ENCODE data around the gene HPD. TPM values are rescaled to one million over a fixed set of nuclear protein-coding genes. Genes with fewer than 3 reads are reported as not detected.

Gene HPD
- total RNA-seq (2021): 0.39 to 0.48 TPM (median 0.44 TPM) in 3 replicates
- Bru-seq, nascent RNA: percentile 6 among the genes with signal in this experiment
- long read RNA-seq, experiment 1, partial matches to known transcripts: 0 of 2 reads
- long read RNA-seq, experiment 1, other reads (novel, unspliced or antisense): 0 of 2 reads
- long read RNA-seq, experiment 2: 0 reads
- long read RNA-seq, experiment 3, partial matches to known transcripts: 0 of 2 reads
- long read RNA-seq, experiment 3, other reads (novel, unspliced or antisense): 0 of 2 reads

DNA sequence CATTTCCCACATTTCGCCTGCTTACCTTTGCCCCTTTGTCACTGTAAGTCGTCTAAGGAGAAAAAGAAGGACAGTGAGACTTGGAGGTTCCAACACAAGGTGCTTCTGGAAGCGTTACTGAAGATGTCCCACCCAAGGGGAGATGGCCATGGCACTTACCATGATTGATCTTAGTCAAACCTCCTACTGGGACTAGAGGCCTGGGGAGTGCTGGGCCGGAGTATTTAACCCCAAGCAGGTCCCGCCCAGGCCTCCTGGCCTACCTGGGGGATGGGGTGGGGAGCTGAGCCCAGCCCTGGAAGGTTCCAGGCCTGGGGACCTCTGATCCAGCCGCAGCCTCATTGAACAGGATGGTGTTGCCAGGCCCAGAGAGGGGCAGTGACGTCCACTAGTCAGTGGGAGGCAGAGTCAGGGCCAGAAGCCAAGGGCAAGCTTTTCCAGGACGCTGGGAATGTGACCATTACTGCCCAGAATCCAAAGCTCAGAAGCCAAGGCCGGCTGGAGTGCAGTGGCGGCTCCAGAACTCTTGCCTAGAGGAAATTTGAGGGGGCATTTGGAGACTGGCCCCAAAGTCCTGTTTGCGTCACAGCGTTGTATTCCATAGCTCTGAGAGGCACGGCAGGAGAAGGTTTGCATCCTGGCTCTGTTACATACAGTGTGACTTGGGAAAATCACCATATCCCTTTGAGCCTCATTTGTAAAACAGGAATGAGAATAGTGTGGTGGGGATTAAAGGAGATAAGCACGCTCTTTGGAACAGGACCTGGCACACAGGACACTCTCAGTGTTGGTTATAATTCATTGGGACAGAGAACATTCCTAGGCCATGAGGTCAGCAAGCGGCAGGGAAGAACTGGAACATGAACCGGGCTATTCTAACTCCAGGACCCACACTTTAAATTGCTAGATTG is at the start of gene HPD:
Gene HPD, minus strand, starts transcription at position 198 of the 911 bp plus-strand sequence. Its CDS starts 36 bp downstream, at position 162.
- H3K27me3 Mint-ChIP-seq (ENCODE audit: low read depth): no peaks in the 10 kb centered on the region
- peaks cover 15% of the 10 kb centered on the region for H3K4me1 Mint-ChIP-seq
- no peak for TF ChIP-seq IRF1 (CRISPR knock-in tag; IDR thresholded peaks at IDR 0.05)
- TF ChIP-seq, protein P1, sequence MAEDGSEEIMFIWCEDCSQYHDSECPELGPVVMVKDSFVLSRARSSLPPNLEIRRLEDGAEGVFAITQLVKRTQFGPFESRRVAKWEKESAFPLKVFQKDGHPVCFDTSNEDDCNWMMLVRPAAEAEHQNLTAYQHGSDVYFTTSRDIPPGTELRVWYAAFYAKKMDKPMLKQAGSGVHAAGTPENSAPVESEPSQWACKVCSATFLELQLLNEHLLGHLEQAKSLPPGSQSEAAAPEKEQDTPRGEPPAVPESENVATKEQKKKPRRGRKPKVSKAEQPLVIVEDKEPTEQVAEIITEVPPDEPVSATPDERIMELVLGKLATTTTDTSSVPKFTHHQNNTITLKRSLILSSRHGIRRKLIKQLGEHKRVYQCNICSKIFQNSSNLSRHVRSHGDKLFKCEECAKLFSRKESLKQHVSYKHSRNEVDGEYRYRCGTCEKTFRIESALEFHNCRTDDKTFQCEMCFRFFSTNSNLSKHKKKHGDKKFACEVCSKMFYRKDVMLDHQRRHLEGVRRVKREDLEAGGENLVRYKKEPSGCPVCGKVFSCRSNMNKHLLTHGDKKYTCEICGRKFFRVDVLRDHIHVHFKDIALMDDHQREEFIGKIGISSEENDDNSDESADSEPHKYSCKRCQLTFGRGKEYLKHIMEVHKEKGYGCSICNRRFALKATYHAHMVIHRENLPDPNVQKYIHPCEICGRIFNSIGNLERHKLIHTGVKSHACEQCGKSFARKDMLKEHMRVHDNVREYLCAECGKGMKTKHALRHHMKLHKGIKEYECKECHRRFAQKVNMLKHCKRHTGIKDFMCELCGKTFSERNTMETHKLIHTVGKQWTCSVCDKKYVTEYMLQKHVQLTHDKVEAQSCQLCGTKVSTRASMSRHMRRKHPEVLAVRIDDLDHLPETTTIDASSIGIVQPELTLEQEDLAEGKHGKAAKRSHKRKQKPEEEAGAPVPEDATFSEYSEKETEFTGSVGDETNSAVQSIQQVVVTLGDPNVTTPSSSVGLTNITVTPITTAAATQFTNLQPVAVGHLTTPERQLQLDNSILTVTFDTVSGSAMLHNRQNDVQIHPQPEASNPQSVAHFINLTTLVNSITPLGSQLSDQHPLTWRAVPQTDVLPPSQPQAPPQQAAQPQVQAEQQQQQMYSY (CRISPR knock-in tag; IDR thresholded peaks at IDR 0.05): peak; percentile 73
- DNase-seq (ENCODE audit: low spot score) (peak; percentile 18), ATAC-seq (peak; percentile 62)
- no peak within 1 kb of the TSS for H3K4me3 Mint-ChIP-seq
- CTCF ChIA-PET: interaction anchor here (1.2 to 1.8 kb wide), 2 partner anchors 47 to 64 kb away, joined by 6 read pairs; no protein-coding TSS in a partner anchor
- no peaks in the 10 kb centered on the region for H3K36me3 Mint-ChIP-seq
- no peaks in the 10 kb centered on the region for H3K9me3 Mint-ChIP-seq
- POLR2A ChIA-PET: no interaction called here
- H3K27ac Mint-ChIP-seq: peak within 1 kb of the TSS; percentile 37

DNA sequence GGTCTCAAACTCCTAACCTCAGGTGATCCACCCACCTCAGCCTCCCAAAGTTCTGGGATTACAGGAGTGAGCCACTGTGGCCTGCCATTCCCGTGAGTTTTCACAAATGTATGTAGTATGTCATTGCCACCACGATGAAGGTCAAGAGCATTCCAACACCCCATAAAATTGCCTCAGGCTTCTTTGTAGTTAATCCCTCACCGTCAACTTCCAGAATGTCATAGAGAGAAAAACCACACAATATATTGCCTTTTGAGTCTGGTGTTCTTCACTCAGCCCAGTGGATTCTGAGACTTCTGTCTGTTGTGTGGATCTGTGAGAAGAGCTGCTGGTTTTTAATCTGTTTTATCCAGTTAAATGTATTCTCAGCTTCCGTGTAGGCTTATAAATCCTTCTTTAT is 47.1 kb upstream of the HPD start:
- ATAC-seq (no peak), DNase-seq (ENCODE audit: low spot score) (no peak)
- Mint-ChIP-seq H3K36me3 (peaks cover 42% of the 10 kb centered on the region), H3K27ac (no peak overlapping the region), H3K9me3 (no peaks in the 10 kb centered on the region), H3K4me3 (no peak overlapping the region), H3K4me1 (no peaks in the 10 kb centered on the region), H3K27me3 (ENCODE audit: low read depth) (no peaks in the 10 kb centered on the region)
- ChIA-PET POLR2A (no interaction called here), CTCF (no interaction called here)
- TF ChIP-seq ZNF219 (CRISPR knock-in tag; IDR thresholded peaks at IDR 0.05; ENCODE audit: borderline replicate concordance): no peak
- no peak for TF ChIP-seq NFE2L1 (CRISPR knock-in tag; IDR thresholded peaks at IDR 0.05)
- no peak for TF ChIP-seq HMGA2 (CRISPR knock-in tag; IDR thresholded peaks at IDR 0.05)
- TF ChIP-seq, protein P2, sequence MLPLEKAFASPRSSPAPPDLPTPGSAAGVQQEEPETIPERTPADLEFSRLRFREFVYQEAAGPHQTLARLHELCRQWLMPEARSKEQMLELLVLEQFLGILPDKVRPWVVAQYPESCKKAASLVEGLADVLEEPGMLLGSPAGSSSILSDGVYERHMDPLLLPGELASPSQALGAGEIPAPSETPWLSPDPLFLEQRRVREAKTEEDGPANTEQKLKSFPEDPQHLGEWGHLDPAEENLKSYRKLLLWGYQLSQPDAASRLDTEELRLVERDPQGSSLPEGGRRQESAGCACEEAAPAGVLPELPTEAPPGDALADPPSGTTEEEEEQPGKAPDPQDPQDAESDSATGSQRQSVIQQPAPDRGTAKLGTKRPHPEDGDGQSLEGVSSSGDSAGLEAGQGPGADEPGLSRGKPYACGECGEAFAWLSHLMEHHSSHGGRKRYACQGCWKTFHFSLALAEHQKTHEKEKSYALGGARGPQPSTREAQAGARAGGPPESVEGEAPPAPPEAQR (CRISPR knock-in tag; IDR thresholded peaks at IDR 0.05): no peak
- no peak for TF ChIP-seq PRRX2 (CRISPR knock-in tag; IDR thresholded peaks at IDR 0.05)
- TF ChIP-seq, protein P3, sequence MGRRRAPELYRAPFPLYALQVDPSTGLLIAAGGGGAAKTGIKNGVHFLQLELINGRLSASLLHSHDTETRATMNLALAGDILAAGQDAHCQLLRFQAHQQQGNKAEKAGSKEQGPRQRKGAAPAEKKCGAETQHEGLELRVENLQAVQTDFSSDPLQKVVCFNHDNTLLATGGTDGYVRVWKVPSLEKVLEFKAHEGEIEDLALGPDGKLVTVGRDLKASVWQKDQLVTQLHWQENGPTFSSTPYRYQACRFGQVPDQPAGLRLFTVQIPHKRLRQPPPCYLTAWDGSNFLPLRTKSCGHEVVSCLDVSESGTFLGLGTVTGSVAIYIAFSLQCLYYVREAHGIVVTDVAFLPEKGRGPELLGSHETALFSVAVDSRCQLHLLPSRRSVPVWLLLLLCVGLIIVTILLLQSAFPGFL (CRISPR knock-in tag; IDR thresholded peaks at IDR 0.05; ENCODE audit: borderline replicate concordance): no peak
- no peak for TF ChIP-seq ATF6 (CRISPR knock-in tag; IDR thresholded peaks at IDR 0.05)
- TF ChIP-seq TCF7 (CRISPR knock-in tag; IDR thresholded peaks at IDR 0.05; ENCODE audit: low read depth): no peak
- TF ChIP-seq ZNF263 (CRISPR knock-in tag; IDR thresholded peaks at IDR 0.05; ENCODE audit: low read depth): no peak
- TF ChIP-seq, protein P4, sequence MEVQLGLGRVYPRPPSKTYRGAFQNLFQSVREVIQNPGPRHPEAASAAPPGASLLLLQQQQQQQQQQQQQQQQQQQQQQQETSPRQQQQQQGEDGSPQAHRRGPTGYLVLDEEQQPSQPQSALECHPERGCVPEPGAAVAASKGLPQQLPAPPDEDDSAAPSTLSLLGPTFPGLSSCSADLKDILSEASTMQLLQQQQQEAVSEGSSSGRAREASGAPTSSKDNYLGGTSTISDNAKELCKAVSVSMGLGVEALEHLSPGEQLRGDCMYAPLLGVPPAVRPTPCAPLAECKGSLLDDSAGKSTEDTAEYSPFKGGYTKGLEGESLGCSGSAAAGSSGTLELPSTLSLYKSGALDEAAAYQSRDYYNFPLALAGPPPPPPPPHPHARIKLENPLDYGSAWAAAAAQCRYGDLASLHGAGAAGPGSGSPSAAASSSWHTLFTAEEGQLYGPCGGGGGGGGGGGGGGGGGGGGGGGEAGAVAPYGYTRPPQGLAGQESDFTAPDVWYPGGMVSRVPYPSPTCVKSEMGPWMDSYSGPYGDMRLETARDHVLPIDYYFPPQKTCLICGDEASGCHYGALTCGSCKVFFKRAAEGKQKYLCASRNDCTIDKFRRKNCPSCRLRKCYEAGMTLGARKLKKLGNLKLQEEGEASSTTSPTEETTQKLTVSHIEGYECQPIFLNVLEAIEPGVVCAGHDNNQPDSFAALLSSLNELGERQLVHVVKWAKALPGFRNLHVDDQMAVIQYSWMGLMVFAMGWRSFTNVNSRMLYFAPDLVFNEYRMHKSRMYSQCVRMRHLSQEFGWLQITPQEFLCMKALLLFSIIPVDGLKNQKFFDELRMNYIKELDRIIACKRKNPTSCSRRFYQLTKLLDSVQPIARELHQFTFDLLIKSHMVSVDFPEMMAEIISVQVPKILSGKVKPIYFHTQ (CRISPR knock-in tag; IDR thresholded peaks at IDR 0.05): no peak
- no peak for TF ChIP-seq NFATC4 (CRISPR knock-in tag; IDR thresholded peaks at IDR 0.05)
- TF ChIP-seq JUN (CRISPR knock-in tag; IDR thresholded peaks at IDR 0.05): no peak
- TF ChIP-seq NR2C2 (CRISPR knock-in tag; IDR thresholded peaks at IDR 0.05): no peak
- TF ChIP-seq, protein P5, sequence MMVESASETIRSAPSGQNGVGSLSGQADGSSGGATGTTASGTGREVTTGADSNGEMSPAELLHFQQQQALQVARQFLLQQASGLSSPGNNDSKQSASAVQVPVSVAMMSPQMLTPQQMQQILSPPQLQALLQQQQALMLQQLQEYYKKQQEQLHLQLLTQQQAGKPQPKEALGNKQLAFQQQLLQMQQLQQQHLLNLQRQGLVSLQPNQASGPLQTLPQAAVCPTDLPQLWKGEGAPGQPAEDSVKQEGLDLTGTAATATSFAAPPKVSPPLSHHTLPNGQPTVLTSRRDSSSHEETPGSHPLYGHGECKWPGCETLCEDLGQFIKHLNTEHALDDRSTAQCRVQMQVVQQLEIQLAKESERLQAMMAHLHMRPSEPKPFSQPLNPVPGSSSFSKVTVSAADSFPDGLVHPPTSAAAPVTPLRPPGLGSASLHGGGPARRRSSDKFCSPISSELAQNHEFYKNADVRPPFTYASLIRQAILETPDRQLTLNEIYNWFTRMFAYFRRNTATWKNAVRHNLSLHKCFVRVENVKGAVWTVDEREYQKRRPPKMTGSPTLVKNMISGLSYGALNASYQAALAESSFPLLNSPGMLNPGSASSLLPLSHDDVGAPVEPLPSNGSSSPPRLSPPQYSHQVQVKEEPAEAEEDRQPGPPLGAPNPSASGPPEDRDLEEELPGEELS (CRISPR knock-in tag; IDR thresholded peaks at IDR 0.05): no peak
- no peak for TF ChIP-seq TEAD4 (CRISPR knock-in tag; IDR thresholded peaks at IDR 0.05)
